Measurements from ENCODE around the gene SH3GLB2. TPM values are rescaled to one million over a fixed set of nuclear protein-coding genes. Genes with fewer than 3 reads are reported as not detected.

The SH3GLB2 gene
- total RNA-seq, 1 donor from 2014 or later: 76.1 TPM

GRCh38 chr9:129022037-129022436, 6.1 kb downstream of the SH3GLB2 start:
- peak overlapping the region; percentile 81 for H3K27ac Mint-ChIP-seq (ENCODE audit: unreplicated experiment)
- H3K36me3 Mint-ChIP-seq (ENCODE audit: low read depth): no peaks in the 10 kb centered on the region

GRCh38 chr9:129021091-129021490, 7.0 kb downstream of the SH3GLB2 start:
- H3K36me3 Mint-ChIP-seq (ENCODE audit: low read depth): no peaks in the 10 kb centered on the region
- H3K27ac Mint-ChIP-seq (ENCODE audit: unreplicated experiment): no peak overlapping the region
- TF ChIP-seq CTCF (conservative IDR thresholded peaks at IDR 0.05): no peak
- no peak for DNase-seq (ENCODE audit: low read depth, low spot score)
- H3K4me1 Mint-ChIP-seq: peaks cover 24% of the 10 kb centered on the region
- no peak overlapping the region for H3K4me3 Mint-ChIP-seq
- no peaks in the 10 kb centered on the region for H3K9me3 Mint-ChIP-seq
- no peaks in the 10 kb centered on the region for H3K27me3 Mint-ChIP-seq (ENCODE audit: low read depth)

More at GRCh38 chr9:129022037-129022436, 6.1 kb downstream of the SH3GLB2 start:
- no peaks in the 10 kb centered on the region for H3K27me3 Mint-ChIP-seq (ENCODE audit: low read depth)
- H3K4me1 Mint-ChIP-seq: peaks cover 33% of the 10 kb centered on the region
- no peak for DNase-seq (ENCODE audit: low read depth, low spot score)
- H3K4me3 Mint-ChIP-seq: no peak overlapping the region
- TF ChIP-seq CTCF (conservative IDR thresholded peaks at IDR 0.05): no peak
- H3K9me3 Mint-ChIP-seq: no peaks in the 10 kb centered on the region

- no peak for DNase-seq (ENCODE audit: low read depth, low spot score)
- Mint-ChIP-seq H3K9me3 (no peaks in the 10 kb centered on the region), H3K27me3 (ENCODE audit: low read depth) (no peaks in the 10 kb centered on the region), H3K27ac (ENCODE audit: unreplicated experiment) (no peak overlapping the region), H3K36me3 (ENCODE audit: low read depth) (no peaks in the 10 kb centered on the region), H3K4me3 (no peak overlapping the region), H3K4me1 (no peaks in the 10 kb centered on the region)
- no peak for TF ChIP-seq CTCF (conservative IDR thresholded peaks at IDR 0.05)
Observed at GRCh38 chr9:129014608-129015007, 13.5 kb downstream of the SH3GLB2 start.

GRCh38 chr9:129014124-129014523, 14.0 kb downstream of the SH3GLB2 start:
- no peak overlapping the region for H3K4me3 Mint-ChIP-seq
- no peaks in the 10 kb centered on the region for H3K4me1 Mint-ChIP-seq
- H3K36me3 Mint-ChIP-seq (ENCODE audit: low read depth): no peaks in the 10 kb centered on the region

DNA sequence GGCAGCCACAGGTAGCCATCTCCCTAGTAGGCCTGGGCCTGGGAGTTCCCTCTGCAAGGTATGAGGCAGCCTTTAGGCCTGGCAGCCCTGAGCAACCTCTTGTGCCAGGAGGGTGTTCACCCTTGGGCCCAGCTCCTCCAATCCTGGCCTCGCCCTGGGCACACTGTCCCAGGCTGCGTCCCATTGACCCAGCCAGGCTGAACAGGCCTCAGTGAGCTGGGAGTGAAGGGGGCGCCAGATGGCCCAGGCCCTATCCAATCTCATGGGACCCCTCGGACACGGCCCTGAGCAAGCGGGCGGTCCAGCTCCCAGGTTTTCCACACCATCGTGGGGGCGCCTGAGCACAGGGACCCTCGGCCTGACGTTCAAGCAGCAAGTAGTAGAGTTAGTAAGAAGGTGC, 14.5 kb downstream of the SH3GLB2 start:
- H3K36me3 Mint-ChIP-seq (ENCODE audit: low read depth): no peaks in the 10 kb centered on the region
- H3K27me3 Mint-ChIP-seq (ENCODE audit: low read depth): no peaks in the 10 kb centered on the region
- no peaks in the 10 kb centered on the region for H3K9me3 Mint-ChIP-seq
- H3K4me3 Mint-ChIP-seq: no peak overlapping the region
- H3K4me1 Mint-ChIP-seq: no peaks in the 10 kb centered on the region
- no peak for DNase-seq (ENCODE audit: low read depth, low spot score)
- no peak overlapping the region for H3K27ac Mint-ChIP-seq (ENCODE audit: unreplicated experiment)
- no peak for TF ChIP-seq CTCF (conservative IDR thresholded peaks at IDR 0.05)

More at GRCh38 chr9:129014124-129014523, 14.0 kb downstream of the SH3GLB2 start:
- no peaks in the 10 kb centered on the region for H3K9me3 Mint-ChIP-seq
- no peaks in the 10 kb centered on the region for H3K27me3 Mint-ChIP-seq (ENCODE audit: low read depth)
- DNase-seq (ENCODE audit: low read depth, low spot score): no peak
- no peak for TF ChIP-seq CTCF (conservative IDR thresholded peaks at IDR 0.05)
- no peak overlapping the region for H3K27ac Mint-ChIP-seq (ENCODE audit: unreplicated experiment)

Measured in neural crest cell (in vitro differentiated cells).